Parathyroid adenoma (tissue), 2 donors: Measurements from ENCODE around the gene MORN2.
"Not testable (repeated sequence)": the region's sequence is repeated elsewhere in the genome, so short reads cannot be mapped to it uniquely, and the experiment has no call there.

Source experiments
- H2AFZ ChIP-seq: fragments of 300-600 bp; sonication (generic); one replicate; pipeline ENCODE4 v1.7.0; 2017; ENCODE audit warnings: antibody characterized with exemption, mild to moderate bottlenecking
- H3K27ac ChIP-seq: fragments of 300-600 bp; sonication (generic); one replicate; pipeline ENCODE4 v1.7.0; 2017
- H3K27me3 ChIP-seq: fragments of 300-600 bp; sonication (generic); one replicate; pipeline ENCODE4 v1.7.0; 2017; ENCODE audit warnings: low read length; ENCODE audit not compliant: control insufficient read depth, insufficient read depth
- H3K36me3 ChIP-seq: fragments of 300-600 bp; sonication (generic); one replicate; pipeline ENCODE4 v1.7.0; 2017; ENCODE audit warnings: low read length; ENCODE audit not compliant: control insufficient read depth, insufficient read depth
- H3K4me1 ChIP-seq: fragments of 300-600 bp; sonication (generic); one replicate; pipeline ENCODE4 v1.7.0; 2017; ENCODE audit warnings: control low read depth
- H3K4me2 ChIP-seq: fragments of 300-600 bp; sonication (generic); one replicate; pipeline ENCODE4 v1.7.0; 2017; ENCODE audit warnings: low read length
- H3K4me3 ChIP-seq: fragments of 300-600 bp; sonication (generic); one replicate; pipeline ENCODE4 v1.7.0; 2017; ENCODE audit warnings: low read depth, low read length
- H3K79me2 ChIP-seq: fragments of 300-600 bp; sonication (generic); one replicate; pipeline ENCODE4 v1.7.0; 2017; ENCODE audit warnings: control low read depth
- H3K9ac ChIP-seq: fragments of 300-600 bp; sonication (generic); one replicate; pipeline ENCODE4 v1.7.0; 2017; ENCODE audit warnings: mild to moderate bottlenecking
- H3K9me3 ChIP-seq: fragments of 300-600 bp; sonication (generic); one replicate; pipeline ENCODE4 v1.7.0; 2017; ENCODE audit warnings: low read length; ENCODE audit not compliant: control insufficient read depth
- TF ChIP-seq, protein P1 (sequence below): fragments of 300-600 bp; sonication (generic); IDR thresholded peaks from one replicate; pipeline ENCODE4 v1.7.0; 2017; ENCODE audit warnings: antibody characterized with exemption, mild to moderate bottlenecking
- donor health status: primary hyperparathyroidism.

MORN2 gene

DNA sequence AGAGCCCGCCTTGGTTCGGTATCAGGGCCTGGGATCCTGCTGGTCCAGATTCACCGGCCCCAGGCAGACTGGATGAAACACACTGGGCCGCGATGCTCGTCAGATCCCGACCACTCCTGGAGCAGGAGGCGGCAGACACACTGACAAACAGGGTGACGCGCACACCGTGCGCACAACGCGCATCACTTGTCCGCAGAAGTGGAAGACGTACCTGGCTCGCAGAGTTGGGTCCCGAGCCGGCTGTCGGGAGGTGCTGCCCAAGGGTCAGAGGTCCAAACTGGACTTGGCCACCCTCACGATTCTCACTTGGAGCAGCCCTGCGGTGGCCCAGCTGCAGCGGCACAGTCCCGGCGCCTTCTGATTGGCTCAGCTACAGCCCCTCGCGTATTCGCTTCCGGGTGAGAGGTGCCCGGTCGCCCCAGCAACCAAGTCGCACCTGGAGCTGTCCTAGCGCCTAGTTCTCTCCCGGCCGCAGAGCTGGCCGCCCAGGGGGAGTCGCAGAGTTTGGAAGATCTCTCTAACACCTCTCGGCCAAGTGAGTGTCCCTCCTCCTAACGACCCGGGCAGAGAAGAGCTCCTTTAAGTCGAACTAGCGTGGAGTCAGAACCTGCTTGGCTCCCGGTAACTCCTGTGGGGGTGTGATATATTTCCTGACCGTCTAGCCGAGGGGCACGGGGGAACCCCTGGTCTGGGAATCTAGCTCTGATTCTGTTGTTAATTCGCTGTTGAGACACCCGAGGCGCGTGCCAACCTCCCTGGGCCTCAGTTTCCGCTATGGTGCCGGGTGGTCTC lies at the start of gene MORN2, which contains the start of gene DHX57:
Gene MORN2 (plus strand): TSS at position 401 of the 792 bp plus-strand sequence.
Gene DHX57 (minus strand): TSS at position 359 of the 792 bp plus-strand sequence. CDS start 7,529 bp downstream, outside the sequence.
- Histone ChIP-seq H3K9me3 (no peaks in the 10 kb centered on the region), H2AFZ (peak within 1 kb of the TSS; percentile 84), H3K9ac (peak within 1 kb of the TSS; percentile 39), H3K4me1 (no peaks in the 10 kb centered on the region), H3K36me3 (no peaks in the 10 kb centered on the region), H3K27me3 (no peaks in the 10 kb centered on the region), H3K4me3 (peak within 1 kb of the TSS; percentile 87), H3K79me2 (peaks cover 29% of the 10 kb centered on the region), H3K27ac (peak within 1 kb of the TSS; percentile 50), H3K4me2 (peak within 1 kb of the TSS; percentile 82)
- TF ChIP-seq, protein P1, sequence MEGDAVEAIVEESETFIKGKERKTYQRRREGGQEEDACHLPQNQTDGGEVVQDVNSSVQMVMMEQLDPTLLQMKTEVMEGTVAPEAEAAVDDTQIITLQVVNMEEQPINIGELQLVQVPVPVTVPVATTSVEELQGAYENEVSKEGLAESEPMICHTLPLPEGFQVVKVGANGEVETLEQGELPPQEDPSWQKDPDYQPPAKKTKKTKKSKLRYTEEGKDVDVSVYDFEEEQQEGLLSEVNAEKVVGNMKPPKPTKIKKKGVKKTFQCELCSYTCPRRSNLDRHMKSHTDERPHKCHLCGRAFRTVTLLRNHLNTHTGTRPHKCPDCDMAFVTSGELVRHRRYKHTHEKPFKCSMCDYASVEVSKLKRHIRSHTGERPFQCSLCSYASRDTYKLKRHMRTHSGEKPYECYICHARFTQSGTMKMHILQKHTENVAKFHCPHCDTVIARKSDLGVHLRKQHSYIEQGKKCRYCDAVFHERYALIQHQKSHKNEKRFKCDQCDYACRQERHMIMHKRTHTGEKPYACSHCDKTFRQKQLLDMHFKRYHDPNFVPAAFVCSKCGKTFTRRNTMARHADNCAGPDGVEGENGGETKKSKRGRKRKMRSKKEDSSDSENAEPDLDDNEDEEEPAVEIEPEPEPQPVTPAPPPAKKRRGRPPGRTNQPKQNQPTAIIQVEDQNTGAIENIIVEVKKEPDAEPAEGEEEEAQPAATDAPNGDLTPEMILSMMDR = no peak

DNA sequence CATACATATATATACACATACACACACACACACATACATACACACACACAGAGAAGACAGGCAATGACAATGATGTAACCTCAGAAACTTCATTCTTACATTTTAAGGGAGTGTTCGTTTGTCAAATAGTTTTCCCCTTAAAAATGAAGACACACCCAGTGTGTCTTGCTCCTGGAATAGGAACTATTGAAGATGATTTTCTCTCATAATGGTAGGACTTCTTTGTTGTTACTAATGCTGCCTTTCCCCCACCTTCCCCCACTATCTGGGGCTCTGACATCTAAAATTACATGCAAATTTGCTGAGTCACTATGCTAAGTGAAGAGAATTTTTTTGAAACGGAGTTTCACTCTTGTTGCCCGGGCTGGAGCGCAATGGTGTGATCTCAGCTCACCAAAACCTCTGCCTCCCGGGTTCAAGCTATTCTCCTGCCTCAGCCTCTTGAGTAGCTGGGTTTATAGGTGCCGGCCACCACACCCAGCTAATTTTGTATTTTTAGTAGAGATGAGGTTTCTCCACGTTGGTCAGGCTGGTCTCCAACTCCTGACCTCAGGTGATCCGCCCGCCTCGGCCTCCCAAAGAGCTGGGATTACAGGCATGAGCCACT lies 48.1 kb upstream of the MORN2 start:
- not testable (repeated sequence) for H3K27ac ChIP-seq, H3K79me2 ChIP-seq, H3K4me1 ChIP-seq, H3K9ac ChIP-seq, H3K27me3 ChIP-seq, H3K4me3 ChIP-seq, H3K4me2 ChIP-seq, H2AFZ ChIP-seq, H3K36me3 ChIP-seq, H3K9me3 ChIP-seq

GRCh38 chr2:38828460-38828859 lies 47.3 kb upstream of the MORN2 start:
- H3K36me3 ChIP-seq = no peaks in the 10 kb centered on the region
- H3K9me3 ChIP-seq = no peaks in the 10 kb centered on the region
- no peak overlapping the region for H3K27ac ChIP-seq
- no peak overlapping the region for H3K4me3 ChIP-seq
- H3K4me1 ChIP-seq = no peaks in the 10 kb centered on the region
- H3K79me2 ChIP-seq = no peaks in the 10 kb centered on the region
- no peak overlapping the region for H3K9ac ChIP-seq
- H3K4me2 ChIP-seq = no peak overlapping the region
- TF ChIP-seq, protein P1 = no peak
- H2AFZ ChIP-seq = no peak overlapping the region
- no peaks in the 10 kb centered on the region for H3K27me3 ChIP-seq

- no peak overlapping the region for H3K27ac ChIP-seq
Measured at GRCh38 chr2:38829971-38830370, 45.8 kb upstream of the MORN2 start.

More at GRCh38 chr2:38829971-38830370, 45.8 kb upstream of the MORN2 start:
- Histone ChIP-seq H3K9me3 (no peaks in the 10 kb centered on the region), H3K79me2 (no peaks in the 10 kb centered on the region), H2AFZ (no peak overlapping the region), H3K9ac (no peak overlapping the region), H3K4me2 (no peak overlapping the region), H3K27me3 (no peaks in the 10 kb centered on the region), H3K36me3 (no peaks in the 10 kb centered on the region), H3K4me1 (no peaks in the 10 kb centered on the region), H3K4me3 (no peak overlapping the region)
- TF ChIP-seq, protein P1 = no peak
